Measurements from ENCODE around the gene PLXNB3. TPM values are rescaled to one million over a fixed set of nuclear protein-coding genes. Genes with fewer than 3 reads are reported as not detected.

Gene PLXNB3
- total RNA-seq: 2.9 TPM
- long read RNA-seq, partial matches to known transcripts: 2 of 7 reads
- long read RNA-seq, other reads (novel, unspliced or antisense): 5 of 7 reads

DNA sequence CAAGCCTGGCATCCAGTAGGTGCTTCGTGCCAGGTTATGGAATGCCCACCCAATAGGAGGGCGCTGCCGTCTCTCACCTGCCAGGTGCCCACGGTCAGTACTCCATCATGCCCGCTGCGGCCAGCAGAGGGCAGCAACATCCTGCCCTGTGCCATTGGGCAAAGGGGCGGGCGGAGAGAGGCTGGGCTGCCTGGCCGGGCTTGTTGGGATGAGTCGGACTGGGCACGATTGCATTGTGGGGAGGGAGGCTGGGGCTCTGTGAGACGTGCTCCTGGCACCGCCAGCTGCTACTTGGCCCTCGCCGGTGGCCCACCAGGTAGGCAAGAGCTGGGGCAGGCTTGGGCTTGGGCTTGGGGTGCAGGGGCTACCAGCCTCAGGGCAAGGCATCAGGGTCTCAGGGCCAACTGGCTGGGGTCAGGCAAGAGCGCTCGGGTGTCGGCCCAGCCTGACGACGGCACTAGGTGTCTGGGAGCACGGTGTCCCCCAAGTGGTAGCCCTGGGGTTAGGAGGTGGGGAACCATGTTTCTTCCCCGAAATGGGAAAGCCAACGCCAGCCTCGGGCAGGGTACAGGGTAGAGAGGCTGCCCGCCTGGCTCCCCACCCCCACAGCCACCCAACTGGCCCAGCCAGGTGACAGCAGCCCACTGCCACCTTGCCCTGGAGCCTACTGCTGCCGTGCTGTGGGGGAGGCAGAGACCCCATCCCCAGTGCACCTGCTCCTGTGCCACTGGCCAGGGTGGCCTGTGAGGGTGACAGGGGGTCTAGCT is at the start of gene PLXNB3:
Gene PLXNB3, plus strand, starts transcription at position 261 of the 767 bp plus-strand sequence. CDS start 1,287 bp downstream, outside the sequence.
- TF ChIP-seq CTCF (IDR thresholded peaks at IDR 0.05; ENCODE audit: borderline replicate concordance): peak; percentile 83
- Histone ChIP-seq H3K4me3 (peak within 1 kb of the TSS; percentile 41), H3K27me3 (ENCODE audit: low read depth) (no peaks in the 10 kb centered on the region), H3K4me1 (peaks cover 22% of the 10 kb centered on the region), H3K36me3 (no peaks in the 10 kb centered on the region), H3K27ac (replicated peaks) (peak within 1 kb of the TSS; percentile 56), H3K9me3 (replicated peaks) (no peaks in the 10 kb centered on the region)
- DNase-seq: peak; percentile 71
- intact Hi-C loops (cut with micrococcal nuclease): loop anchor here (5.0 kb wide), 1 partner anchor 188 kb away; no protein-coding TSS in a partner anchor

DNA sequence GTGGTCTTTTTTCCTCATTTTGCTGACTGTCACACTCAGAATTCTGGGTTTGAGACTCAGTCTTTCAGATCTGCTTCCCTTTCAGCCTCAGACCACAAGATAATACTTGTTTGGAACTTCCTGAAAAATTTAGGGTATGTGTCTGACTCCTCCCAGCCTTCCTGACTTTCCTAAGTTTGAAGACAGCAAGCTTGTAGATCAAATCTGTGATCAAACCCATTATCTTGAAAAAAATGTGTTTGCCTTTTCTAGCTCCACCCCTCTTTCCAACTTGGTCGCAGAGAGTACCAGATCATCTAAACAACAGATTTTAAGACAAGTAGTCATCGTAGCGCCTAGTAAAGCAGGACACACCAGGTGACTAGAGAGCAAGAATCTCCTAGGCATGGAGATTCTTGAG is 49.8 kb upstream of the PLXNB3 start:
- no peak for DNase-seq
- TF ChIP-seq CTCF (IDR thresholded peaks at IDR 0.05; ENCODE audit: borderline replicate concordance): no peak
- intact Hi-C loops (cut with micrococcal nuclease): no loop called here
- no peaks in the 10 kb centered on the region for H3K27me3 ChIP-seq (ENCODE audit: low read depth)
- no peak overlapping the region for H3K4me3 ChIP-seq
- H3K36me3 ChIP-seq: peaks cover 21% of the 10 kb centered on the region
- H3K4me1 ChIP-seq: peaks cover 7% of the 10 kb centered on the region
- no peak overlapping the region for H3K27ac ChIP-seq (replicated peaks)
- H3K9me3 ChIP-seq (replicated peaks): no peaks in the 10 kb centered on the region

DNA sequence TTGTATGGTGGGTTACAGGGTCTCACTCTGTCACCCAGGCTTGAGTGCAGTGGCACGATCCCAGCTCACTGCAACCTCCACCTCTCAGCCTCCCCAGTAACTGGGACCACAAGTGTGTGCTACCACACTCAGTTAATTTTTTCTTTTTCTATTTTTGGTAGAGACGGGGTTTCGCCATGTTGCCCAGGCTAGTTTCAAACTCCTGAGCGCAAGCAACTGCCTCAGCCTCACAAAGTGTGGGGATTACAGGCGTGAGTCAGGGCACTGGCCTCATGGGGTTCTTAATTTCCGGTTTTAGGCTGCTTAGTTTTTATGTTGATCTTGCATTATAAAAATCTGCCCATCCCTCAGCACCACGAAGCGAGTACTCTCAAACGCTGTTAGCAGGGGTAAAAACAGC is 46.6 kb upstream of the PLXNB3 start:
- no peak overlapping the region for H3K27ac ChIP-seq (replicated peaks)
- intact Hi-C loops (cut with micrococcal nuclease): no loop called here
- H3K27me3 ChIP-seq (ENCODE audit: low read depth): no peaks in the 10 kb centered on the region
- TF ChIP-seq CTCF (IDR thresholded peaks at IDR 0.05; ENCODE audit: borderline replicate concordance): no peak
- peaks cover 7% of the 10 kb centered on the region for H3K4me1 ChIP-seq
- H3K9me3 ChIP-seq (replicated peaks): no peaks in the 10 kb centered on the region
- H3K4me3 ChIP-seq: no peak overlapping the region
- no peak for DNase-seq
- H3K36me3 ChIP-seq: peaks cover 39% of the 10 kb centered on the region

GRCh38 chrX:153719238-153719637 is 44.8 kb upstream of the PLXNB3 start:
- TF ChIP-seq CTCF (IDR thresholded peaks at IDR 0.05; ENCODE audit: borderline replicate concordance): no peak
- H3K36me3 ChIP-seq: peaks cover 39% of the 10 kb centered on the region
- no peaks in the 10 kb centered on the region for H3K9me3 ChIP-seq (replicated peaks)
- intact Hi-C loops (cut with micrococcal nuclease): no loop called here
- H3K4me3 ChIP-seq: no peak overlapping the region
- H3K27ac ChIP-seq (replicated peaks): no peak overlapping the region
- DNase-seq: no peak
- peaks cover 24% of the 10 kb centered on the region for H3K4me1 ChIP-seq
- H3K27me3 ChIP-seq (ENCODE audit: low read depth): no peaks in the 10 kb centered on the region

DNA sequence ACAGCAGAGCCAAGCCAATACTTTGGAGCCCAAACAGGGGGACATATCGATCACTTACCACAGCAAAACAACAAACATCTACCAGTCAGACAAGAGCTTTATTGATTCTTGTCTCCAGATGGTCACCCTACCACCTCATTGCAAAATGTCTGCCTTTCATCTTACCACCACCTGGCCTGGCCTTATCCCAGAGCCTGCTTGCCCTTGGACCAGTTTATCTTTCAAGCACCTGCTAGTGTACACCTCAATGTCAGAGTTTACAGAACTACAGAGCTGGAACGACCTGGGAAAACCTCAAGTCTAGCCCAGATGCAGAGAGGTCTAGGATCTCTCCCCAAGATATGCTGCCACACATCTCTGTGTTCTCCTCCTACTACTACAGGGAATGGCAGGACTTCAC is 44.3 kb upstream of the PLXNB3 start:
- intact Hi-C loops (cut with micrococcal nuclease): no loop called here
- Histone ChIP-seq H3K4me3 (no peak overlapping the region), H3K27ac (replicated peaks) (no peak overlapping the region), H3K36me3 (peaks cover 36% of the 10 kb centered on the region), H3K9me3 (replicated peaks) (no peaks in the 10 kb centered on the region), H3K27me3 (ENCODE audit: low read depth) (no peaks in the 10 kb centered on the region), H3K4me1 (peaks cover 24% of the 10 kb centered on the region)
- TF ChIP-seq CTCF (IDR thresholded peaks at IDR 0.05; ENCODE audit: borderline replicate concordance): no peak
- DNase-seq: no peak

All from left ventricle myocardium inferior (tissue), 1 donor.